WERI-Rb-1 (cell line): ENCODE measurements around the gene PDE4C.
A peak's percentile ranks its signal among the peaks of the same experiment; 100 is the strongest.

Experiments
- DNase-seq: peaks from one replicate; pipeline ENCODE4 v3.0.0-alpha.2; 2020
- H3K27ac ChIP-seq: fragments of 250-450 bp; sonication (Bioruptor Pico); 2 replicates; pipeline ENCODE4 v1.5.1; 2020; ENCODE audit warnings: mild to moderate bottlenecking, moderate library complexity
- H3K27me3 ChIP-seq: fragments of 250-450 bp; sonication (Bioruptor Pico); 2 replicates; pipeline ENCODE4 v1.5.1; 2021; ENCODE audit warnings: mild to moderate bottlenecking, low read depth, moderate library complexity; ENCODE audit not compliant: insufficient read depth, severe bottlenecking
- H3K36me3 ChIP-seq: fragments of 250-450 bp; sonication (Bioruptor Pico); 2 replicates; pipeline ENCODE4 v1.5.1; 2020; ENCODE audit warnings: mild to moderate bottlenecking, moderate library complexity
- H3K4me3 ChIP-seq: 2 replicates; pipeline ENCODE4 v1.5.1; 2011; ENCODE audit warnings: low read depth, mild to moderate bottlenecking, control low read depth, low read length
- H3K9me3 ChIP-seq: fragments of 250-450 bp; sonication (Bioruptor Pico); 2 replicates; pipeline ENCODE4 v1.5.1; 2021; ENCODE audit warnings: mild to moderate bottlenecking, moderate library complexity; ENCODE audit not compliant: severe bottlenecking
- CTCF ChIP-seq: IDR thresholded peaks from 2 replicates; pipeline ENCODE4 v1.5.1; 2011; ENCODE audit warnings: low read depth, mild to moderate bottlenecking, control low read depth, inconsistent platforms, low read length

Gene PDE4C

DNA sequence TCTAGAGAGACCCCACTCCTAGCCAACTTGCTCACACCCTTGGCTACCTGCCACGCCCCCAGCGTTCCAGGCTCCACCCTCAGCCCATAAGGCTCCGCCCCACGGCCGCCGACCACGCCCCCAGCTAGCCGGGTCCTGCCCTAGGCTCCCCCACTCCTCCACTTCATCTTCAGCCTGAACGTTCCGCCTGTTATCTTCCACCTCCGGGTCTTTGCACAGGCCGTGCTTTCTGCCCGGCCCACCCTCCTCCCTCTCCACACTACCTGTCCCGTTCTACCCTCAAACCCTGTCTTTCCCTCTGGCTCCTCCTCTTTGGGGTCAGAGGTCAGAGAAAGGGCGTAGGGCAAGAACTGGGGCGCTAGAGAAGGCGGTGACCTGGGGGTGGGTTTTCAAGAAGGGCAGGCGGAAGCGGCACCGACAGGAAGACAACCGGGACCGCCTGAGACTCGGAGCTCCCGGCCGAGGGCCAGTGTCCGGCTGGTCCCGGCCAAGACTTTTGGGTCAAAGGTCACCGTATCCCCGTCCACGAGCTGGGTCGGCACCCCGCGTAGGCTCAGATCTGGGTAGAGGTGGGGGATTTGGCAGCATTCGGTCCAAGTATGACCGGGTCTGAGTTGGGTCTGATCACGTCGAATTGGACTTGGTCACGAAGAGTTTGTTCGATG is 2.2 kb downstream of the PDE4C start:
- H3K27me3 ChIP-seq, result no peaks in the 10 kb centered on the region
- no peaks in the 10 kb centered on the region for H3K36me3 ChIP-seq
- DNase-seq, result peak; percentile 73
- peak overlapping the region; percentile 54 for H3K27ac ChIP-seq
- no peaks in the 10 kb centered on the region for H3K9me3 ChIP-seq
- H3K4me3 ChIP-seq, result peak overlapping the region; percentile 42
- TF ChIP-seq CTCF, result no peak

GRCh38 chr19:18221815-18222725 is 4.2 kb downstream of the PDE4C start:
- no peak for DNase-seq
- Histone ChIP-seq H3K4me3 (no peak overlapping the region), H3K9me3 (no peaks in the 10 kb centered on the region), H3K27me3 (no peaks in the 10 kb centered on the region), H3K36me3 (no peaks in the 10 kb centered on the region), H3K27ac (no peak overlapping the region)
- no peak for TF ChIP-seq CTCF

GRCh38 chr19:18220632-18221275 is 5.5 kb downstream of the PDE4C start:
- DNase-seq, result no peak
- H3K9me3 ChIP-seq, result no peaks in the 10 kb centered on the region
- H3K4me3 ChIP-seq, result no peak overlapping the region
- no peak for TF ChIP-seq CTCF
- H3K27me3 ChIP-seq, result no peaks in the 10 kb centered on the region
- H3K27ac ChIP-seq, result no peak overlapping the region
- H3K36me3 ChIP-seq, result no peaks in the 10 kb centered on the region

GRCh38 chr19:18219911-18220631 is 6.2 kb downstream of the PDE4C start:
- no peak overlapping the region for H3K27ac ChIP-seq
- no peaks in the 10 kb centered on the region for H3K9me3 ChIP-seq
- TF ChIP-seq CTCF, result no peak
- no peaks in the 10 kb centered on the region for H3K27me3 ChIP-seq
- no peak overlapping the region for H3K4me3 ChIP-seq
- DNase-seq, result no peak
- H3K36me3 ChIP-seq, result no peaks in the 10 kb centered on the region

DNA sequence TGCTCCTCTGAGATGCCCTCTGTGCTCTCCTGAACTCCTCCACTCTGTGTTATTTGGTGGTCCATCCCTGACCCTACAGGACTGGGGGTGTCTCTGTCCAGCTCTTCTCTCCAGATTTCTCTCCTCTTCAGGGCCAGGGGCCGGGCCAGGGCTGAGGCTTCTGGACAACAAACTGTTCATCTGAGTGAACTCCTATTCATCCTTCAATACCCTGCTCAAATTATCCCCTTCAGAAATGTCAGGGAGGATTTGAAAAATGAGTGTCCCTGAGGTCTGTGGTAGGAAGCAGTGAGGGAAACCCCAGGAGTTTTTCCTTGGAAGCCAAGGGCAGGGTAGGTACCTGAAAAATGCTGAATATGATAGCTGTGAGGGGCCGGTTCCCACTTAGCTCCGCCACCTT is 7.6 kb downstream of the PDE4C start:
- no peak overlapping the region for H3K4me3 ChIP-seq
- no peaks in the 10 kb centered on the region for H3K36me3 ChIP-seq
- no peak for DNase-seq
- H3K27me3 ChIP-seq, result no peaks in the 10 kb centered on the region
- no peaks in the 10 kb centered on the region for H3K9me3 ChIP-seq
- H3K27ac ChIP-seq, result no peak overlapping the region
- no peak for TF ChIP-seq CTCF
